GM20000 (cell line): ENCODE data around the gene TYK2.

Experiments used
- DNase-seq: peaks from one replicate; pipeline ENCODE4 v3.0.0; 2012; ENCODE audit warnings: low spot score
- CTCF ChIP-seq: IDR thresholded peaks from 2 replicates; pipeline ENCODE4 v1.5.1; 2012; ENCODE audit warnings: mild to moderate bottlenecking, control low read depth; ENCODE audit errors: extremely low read depth, missing control alignments

The TYK2 gene

GRCh38 chr19:10395917-10396316 is 15.5 kb upstream of the TYK2 start:
- DNase-seq, result no peak
- TF ChIP-seq CTCF, result no peak

- no peak for TF ChIP-seq CTCF
Observed at GRCh38 chr19:10395436-10395835, 15.1 kb upstream of the TYK2 start.

GRCh38 chr19:10395003-10395402 is 14.6 kb upstream of the TYK2 start:
- peak; percentile 11 for DNase-seq
- no peak for TF ChIP-seq CTCF

More at GRCh38 chr19:10395436-10395835, 15.1 kb upstream of the TYK2 start:
- DNase-seq, result peak; percentile 16

GRCh38 chr19:10393137-10393536 is 12.8 kb upstream of the TYK2 start:
- no peak for TF ChIP-seq CTCF
- no peak for DNase-seq

GRCh38 chr19:10392120-10392519 is 11.7 kb upstream of the TYK2 start:
- TF ChIP-seq CTCF, result no peak
- DNase-seq, result no peak

GRCh38 chr19:10390652-10391286 is 10.4 kb upstream of the TYK2 start:
- peak; percentile 77 for TF ChIP-seq CTCF
- DNase-seq, result peak; percentile 77

GRCh38 chr19:10389863-10390262 is 9.5 kb upstream of the TYK2 start:
- peak; percentile 9 for DNase-seq
- TF ChIP-seq CTCF, result peak; percentile 19
